Adrenal gland (tissue), 5 donors: ENCODE measurements around the gene TRIM47.
"Not testable (repeated sequence)": the region's sequence is repeated elsewhere in the genome, so short reads cannot be mapped to it uniquely, and the experiment has no call there.

Source experiments
- POLR2A ChIP-seq, 2 donors: fragments of 450-650 bp; IDR thresholded peaks; one replicate each; pipeline ENCODE4 v1.6.1; 2017; ENCODE audit warnings: antibody characterized with exemption in 2 of 2, mild to moderate bottlenecking in 2 of 2, moderate library complexity in 1 of 2
- TF ChIP-seq, protein P1 (sequence below), 6 experiments: fragments of 450-650 bp in 4 of 6; fragments of 200-600 bp in 2 of 6; sonication (generic) in 1 of 6; IDR thresholded peaks; 1 replicate in 5 of 6; 2 replicates in 1 of 6; pipeline versions ENCODE4 v1.5.1 to v1.8.0; 2016 to 2021; ENCODE audit warnings: antibody characterized with exemption in 6 of 6, mild to moderate bottlenecking in 2 of 6, moderate library complexity in 1 of 6
- donor health status: DM: no; HTN: no; CAD: no.

DNA sequence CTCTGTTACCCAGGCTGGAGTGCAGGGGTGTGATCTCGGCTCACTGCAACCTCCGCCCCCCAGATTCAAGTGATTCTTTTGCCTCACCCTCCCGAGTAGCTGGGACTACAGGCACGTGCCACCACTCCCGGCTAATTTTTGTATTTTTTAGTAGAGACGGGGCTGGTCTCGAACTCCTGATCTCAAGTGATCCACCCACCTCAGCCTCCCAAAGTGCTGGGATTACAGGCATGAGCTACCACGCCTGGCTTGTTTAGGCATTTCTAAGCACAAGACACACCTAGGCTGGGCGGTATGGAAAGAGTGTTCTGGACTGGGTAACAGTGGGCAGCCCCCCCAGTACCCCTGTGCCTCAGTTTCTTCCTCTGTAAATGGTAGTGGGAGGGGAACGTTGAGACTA lies 8.2 kb downstream of the TRIM47 start:
- TF ChIP-seq, protein P1, sequence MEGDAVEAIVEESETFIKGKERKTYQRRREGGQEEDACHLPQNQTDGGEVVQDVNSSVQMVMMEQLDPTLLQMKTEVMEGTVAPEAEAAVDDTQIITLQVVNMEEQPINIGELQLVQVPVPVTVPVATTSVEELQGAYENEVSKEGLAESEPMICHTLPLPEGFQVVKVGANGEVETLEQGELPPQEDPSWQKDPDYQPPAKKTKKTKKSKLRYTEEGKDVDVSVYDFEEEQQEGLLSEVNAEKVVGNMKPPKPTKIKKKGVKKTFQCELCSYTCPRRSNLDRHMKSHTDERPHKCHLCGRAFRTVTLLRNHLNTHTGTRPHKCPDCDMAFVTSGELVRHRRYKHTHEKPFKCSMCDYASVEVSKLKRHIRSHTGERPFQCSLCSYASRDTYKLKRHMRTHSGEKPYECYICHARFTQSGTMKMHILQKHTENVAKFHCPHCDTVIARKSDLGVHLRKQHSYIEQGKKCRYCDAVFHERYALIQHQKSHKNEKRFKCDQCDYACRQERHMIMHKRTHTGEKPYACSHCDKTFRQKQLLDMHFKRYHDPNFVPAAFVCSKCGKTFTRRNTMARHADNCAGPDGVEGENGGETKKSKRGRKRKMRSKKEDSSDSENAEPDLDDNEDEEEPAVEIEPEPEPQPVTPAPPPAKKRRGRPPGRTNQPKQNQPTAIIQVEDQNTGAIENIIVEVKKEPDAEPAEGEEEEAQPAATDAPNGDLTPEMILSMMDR (IDR thresholded peaks at IDR 0.05), result not testable (repeated sequence)
- TF ChIP-seq POLR2A (IDR thresholded peaks at IDR 0.05), result not testable (repeated sequence)
